ENCODE measurements around the gene DEXI. TPM values are rescaled to one million over a fixed set of nuclear protein-coding genes. Genes with fewer than 3 reads are reported as not detected.

DEXI gene
- total and polyA plus RNA-seq, 9 of the 15 experiments (the other 6 are each of a cell fraction or from before 2014, with no cell fraction given) = 2.9 to 40.1 (median 22.0) TPM

DNA sequence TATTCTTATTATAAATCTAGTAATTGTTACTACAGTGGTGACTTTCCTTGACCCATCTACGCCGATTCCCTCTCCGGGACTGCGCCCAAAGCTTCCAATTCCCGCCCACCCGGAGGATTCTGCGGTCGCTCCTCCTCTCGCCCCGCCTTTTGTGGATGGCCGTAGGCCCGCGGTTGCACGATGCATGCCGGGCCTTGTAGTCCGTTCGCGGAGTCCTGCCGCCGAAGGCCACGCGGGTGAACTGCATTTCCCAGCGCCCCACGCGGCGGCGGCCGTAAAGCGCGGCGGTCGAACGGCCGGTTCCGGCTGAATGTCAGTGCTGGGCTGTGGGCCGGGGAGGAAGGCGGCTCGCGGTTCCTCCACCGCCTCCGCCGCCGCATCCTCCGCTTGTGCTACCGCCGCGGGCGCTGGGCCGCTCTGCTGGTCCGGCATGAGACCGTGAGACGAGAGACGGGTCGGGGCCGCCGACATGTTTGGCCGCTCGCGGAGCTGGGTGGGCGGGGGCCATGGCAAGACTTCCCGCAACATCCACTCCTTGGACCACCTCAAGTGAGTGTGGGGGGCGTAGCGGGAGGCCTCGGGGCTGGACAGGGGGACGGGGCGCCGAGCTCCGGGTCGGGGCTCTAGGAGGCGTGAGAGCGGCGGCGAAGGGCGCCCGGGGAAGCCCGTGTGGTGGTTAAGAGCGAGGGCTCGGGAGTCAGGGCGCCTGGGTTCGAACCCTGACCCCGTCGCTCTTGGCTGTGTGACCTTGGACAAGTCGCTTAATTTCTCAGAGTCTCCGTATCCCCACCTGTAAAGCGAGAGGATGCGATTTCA, 2.2 kb upstream of the DEXI start, which contains the start of gene CLEC16A (continued):
- TF ChIP-seq TAF7 (tag; IDR thresholded peaks at IDR 0.05) (no peak), ZNF695 (CRISPR knock-in tag; IDR thresholded peaks at IDR 0.05) (no peak), RBBP5 (IDR thresholded peaks at IDR 0.05; ENCODE audit: borderline replicate concordance, insufficient read depth, low read length, poor library complexity, severe bottlenecking) (peak; percentile 96), ZNF282 (CRISPR knock-in tag; IDR thresholded peaks at IDR 0.05) (no peak), CREBBP (IDR thresholded peaks at IDR 0.05; ENCODE audit: low read depth, low read length) (no peak), ZNF316 (IDR thresholded peaks at IDR 0.05) (no peak), FIP1L1 (IDR thresholded peaks at IDR 0.05; ENCODE audit: low read depth, low read length, poor library complexity, severe bottlenecking) (peak; percentile 75), ZKSCAN1 (IDR thresholded peaks at IDR 0.05; ENCODE audit: low read depth, low read length) (no peak), KDM2B (CRISPR knock-in tag; IDR thresholded peaks at IDR 0.05) (no peak; the same call in 1 of the 2 replicates), RB1 (IDR thresholded peaks at IDR 0.05; ENCODE audit: low read depth) (peak; percentile 81; the same call in 1 of the 2 replicates), KHSRP (IDR thresholded peaks at IDR 0.05) (no peak), TAF1 (IDR thresholded peaks at IDR 0.05; ENCODE audit: control insufficient read depth, extremely low read depth, insufficient read depth, low read length, severe bottlenecking) (peak; percentile 59), SMAD4 (CRISPR knock-in tag; conservative IDR thresholded peaks at IDR 0.05) (no peak), NCOA2 (IDR thresholded peaks at IDR 0.05; ENCODE audit: partially characterized antibody in 2 of 2) (no peak), ZKSCAN3 (CRISPR knock-in tag; IDR thresholded peaks at IDR 0.05) (no peak), ASH1L (IDR thresholded peaks at IDR 0.05; ENCODE audit: borderline replicate concordance, low read depth, partially characterized antibody) (no peak)
- TF ChIP-seq, protein P1, sequence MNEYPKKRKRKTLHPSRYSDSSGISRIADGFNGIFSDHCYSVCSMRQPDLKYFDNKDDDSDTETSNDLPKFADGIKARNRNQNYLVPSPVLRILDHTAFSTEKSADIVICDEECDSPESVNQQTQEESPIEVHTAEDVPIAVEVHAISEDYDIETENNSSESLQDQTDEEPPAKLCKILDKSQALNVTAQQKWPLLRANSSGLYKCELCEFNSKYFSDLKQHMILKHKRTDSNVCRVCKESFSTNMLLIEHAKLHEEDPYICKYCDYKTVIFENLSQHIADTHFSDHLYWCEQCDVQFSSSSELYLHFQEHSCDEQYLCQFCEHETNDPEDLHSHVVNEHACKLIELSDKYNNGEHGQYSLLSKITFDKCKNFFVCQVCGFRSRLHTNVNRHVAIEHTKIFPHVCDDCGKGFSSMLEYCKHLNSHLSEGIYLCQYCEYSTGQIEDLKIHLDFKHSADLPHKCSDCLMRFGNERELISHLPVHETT (CRISPR knock-in tag; conservative IDR thresholded peaks at IDR 0.05 in 1 of 2, IDR thresholded peaks at IDR 0.05 in 1 of 2) = peak in 1 of 2 experiments; percentile 86; a peak in 2 of 4 replicates
- TF ChIP-seq, protein P2, sequence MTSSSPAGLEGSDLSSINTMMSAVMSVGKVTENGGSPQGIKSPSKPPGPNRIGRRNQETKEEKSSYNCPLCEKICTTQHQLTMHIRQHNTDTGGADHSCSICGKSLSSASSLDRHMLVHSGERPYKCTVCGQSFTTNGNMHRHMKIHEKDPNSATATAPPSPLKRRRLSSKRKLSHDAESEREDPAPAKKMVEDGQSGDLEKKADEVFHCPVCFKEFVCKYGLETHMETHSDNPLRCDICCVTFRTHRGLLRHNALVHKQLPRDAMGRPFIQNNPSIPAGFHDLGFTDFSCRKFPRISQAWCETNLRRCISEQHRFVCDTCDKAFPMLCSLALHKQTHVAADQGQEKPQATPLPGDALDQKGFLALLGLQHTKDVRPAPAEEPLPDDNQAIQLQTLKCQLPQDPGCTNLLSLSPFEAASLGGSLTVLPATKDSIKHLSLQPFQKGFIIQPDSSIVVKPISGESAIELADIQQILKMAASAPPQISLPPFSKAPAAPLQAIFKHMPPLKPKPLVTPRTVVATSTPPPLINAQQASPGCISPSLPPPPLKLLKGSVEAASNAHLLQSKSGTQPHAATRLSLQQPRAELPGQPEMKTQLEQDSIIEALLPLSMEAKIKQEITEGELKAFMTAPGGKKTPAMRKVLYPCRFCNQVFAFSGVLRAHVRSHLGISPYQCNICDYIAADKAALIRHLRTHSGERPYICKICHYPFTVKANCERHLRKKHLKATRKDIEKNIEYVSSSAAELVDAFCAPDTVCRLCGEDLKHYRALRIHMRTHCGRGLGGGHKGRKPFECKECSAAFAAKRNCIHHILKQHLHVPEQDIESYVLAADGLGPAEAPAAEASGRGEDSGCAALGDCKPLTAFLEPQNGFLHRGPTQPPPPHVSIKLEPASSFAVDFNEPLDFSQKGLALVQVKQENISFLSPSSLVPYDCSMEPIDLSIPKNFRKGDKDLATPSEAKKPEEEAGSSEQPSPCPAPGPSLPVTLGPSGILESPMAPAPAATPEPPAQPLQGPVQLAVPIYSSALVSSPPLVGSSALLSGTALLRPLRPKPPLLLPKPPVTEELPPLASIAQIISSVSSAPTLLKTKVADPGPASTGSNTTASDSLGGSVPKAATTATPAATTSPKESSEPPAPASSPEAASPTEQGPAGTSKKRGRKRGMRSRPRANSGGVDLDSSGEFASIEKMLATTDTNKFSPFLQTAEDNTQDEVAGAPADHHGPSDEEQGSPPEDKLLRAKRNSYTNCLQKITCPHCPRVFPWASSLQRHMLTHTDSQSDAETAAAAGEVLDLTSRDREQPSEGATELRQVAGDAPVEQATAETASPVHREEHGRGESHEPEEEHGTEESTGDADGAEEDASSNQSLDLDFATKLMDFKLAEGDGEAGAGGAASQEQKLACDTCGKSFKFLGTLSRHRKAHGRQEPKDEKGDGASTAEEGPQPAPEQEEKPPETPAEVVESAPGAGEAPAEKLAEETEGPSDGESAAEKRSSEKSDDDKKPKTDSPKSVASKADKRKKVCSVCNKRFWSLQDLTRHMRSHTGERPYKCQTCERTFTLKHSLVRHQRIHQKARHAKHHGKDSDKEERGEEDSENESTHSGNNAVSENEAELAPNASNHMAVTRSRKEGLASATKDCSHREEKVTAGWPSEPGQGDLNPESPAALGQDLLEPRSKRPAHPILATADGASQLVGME (CRISPR knock-in tag; IDR thresholded peaks at IDR 0.05) = no peak
- TF ChIP-seq, protein P3, sequence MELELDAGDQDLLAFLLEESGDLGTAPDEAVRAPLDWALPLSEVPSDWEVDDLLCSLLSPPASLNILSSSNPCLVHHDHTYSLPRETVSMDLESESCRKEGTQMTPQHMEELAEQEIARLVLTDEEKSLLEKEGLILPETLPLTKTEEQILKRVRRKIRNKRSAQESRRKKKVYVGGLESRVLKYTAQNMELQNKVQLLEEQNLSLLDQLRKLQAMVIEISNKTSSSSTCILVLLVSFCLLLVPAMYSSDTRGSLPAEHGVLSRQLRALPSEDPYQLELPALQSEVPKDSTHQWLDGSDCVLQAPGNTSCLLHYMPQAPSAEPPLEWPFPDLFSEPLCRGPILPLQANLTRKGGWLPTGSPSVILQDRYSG (tag; conservative IDR thresholded peaks at IDR 0.05; ENCODE audit: low read depth) = no peak

All from K562 (cell line).